H1 (cell line): Measurements from ENCODE around the gene RPS21. TPM values are rescaled to one million over a fixed set of nuclear protein-coding genes. Genes with fewer than 3 reads are reported as not detected.

Experiments
- CTCF ChIA-PET: fragments of 300-600 bp; sonication (Branson Sonifier 250); formaldehyde crosslinking; loops from one replicate; lab custom pipeline; 2021; ENCODE audit not compliant: partially characterized antibody; lab: Charles Lee
- POLR2A ChIA-PET: fragments of 300-600 bp; sonication (Branson Sonifier 250); formaldehyde crosslinking; loops from one replicate; lab custom pipeline; 2021; ENCODE audit warnings: inconsistent platforms; ENCODE audit not compliant: partially characterized antibody; lab: Charles Lee
- DNase-seq, 2 experiments: peaks; one replicate each; pipeline versions ENCODE4 v3.0.0 to v3.0.0-alpha.2; 2010 to 2022; ENCODE audit warnings: low spot score in 2 of 2, low read depth in 1 of 2, mixed read lengths in 1 of 2
- FAIRE-seq: peaks from 2 replicates; lab custom pipeline; 2011; peaks lifted over from hg19 to GRCh38; lab: Jason Lieb, UNC
- H2AFZ ChIP-seq: 2 replicates; pipeline ENCODE4 v1.8.1; 2012; ENCODE audit warnings: low read length, inconsistent platforms
- H2AK5ac ChIP-seq: 2 replicates; pipeline ENCODE4 v1.6.1; 2013; ENCODE audit warnings: low read depth, low read length
- H2BK120ac ChIP-seq: replicated peaks from 2 replicates; pipeline ENCODE3; 2013; ENCODE audit warnings: low read depth, low read length, inconsistent platforms
- H2BK12ac ChIP-seq: 2 replicates; pipeline ENCODE4 v1.6.1; 2013; ENCODE audit warnings: low read depth, low read length
- H2BK15ac ChIP-seq: 2 replicates; pipeline ENCODE4 v1.6.1; 2013; ENCODE audit warnings: low read length
- H2BK20ac ChIP-seq: 2 replicates; pipeline ENCODE4 v1.6.1; 2013; ENCODE audit warnings: low read length
- H2BK5ac ChIP-seq: 2 replicates; pipeline ENCODE4 v1.6.1; 2013; ENCODE audit warnings: low read depth, low read length
- H3K14ac ChIP-seq: 2 replicates; pipeline ENCODE4 v1.6.1; 2013; ENCODE audit warnings: inconsistent platforms; ENCODE audit not compliant: insufficient read length
- H3K18ac ChIP-seq: 2 replicates; pipeline ENCODE4 v1.6.1; 2013; ENCODE audit warnings: low read length; ENCODE audit errors: extremely low read depth
- H3K23ac ChIP-seq: 2 replicates; pipeline ENCODE4 v1.6.1; 2013; ENCODE audit warnings: inconsistent platforms; ENCODE audit not compliant: insufficient read length
- H3K23me2 ChIP-seq: 2 replicates; pipeline ENCODE4 v1.6.1; 2013; ENCODE audit warnings: low read depth, low read length
- H3K27ac ChIP-seq: 2 replicates; pipeline ENCODE4 v1.6.1; 2011; ENCODE audit warnings: low read depth, low read length, inconsistent platforms
- H3K27me3 ChIP-seq, 4 experiments: replicated peaks in 1 of 4; 1 replicate in 1 of 4; 2 replicates in 3 of 4; pipeline versions ENCODE4 v1.6.1 to v1.8.1; 2011 to 2013; ENCODE audit warnings: low read length in 3 of 4, mild to moderate bottlenecking in 3 of 4, inconsistent platforms in 2 of 4, mixed read lengths in 2 of 4, moderate library complexity in 1 of 4; ENCODE audit not compliant: control insufficient read depth in 3 of 4, insufficient read depth in 3 of 4; ENCODE audit errors: extremely low read depth in 1 of 4
- H3K36me3 ChIP-seq, 4 experiments: 2 replicates each; pipeline versions ENCODE4 v1.6.1 to v1.8.1; 2011 to 2013; ENCODE audit warnings: mild to moderate bottlenecking in 4 of 4, low read length in 3 of 4, moderate library complexity in 2 of 4, control low read depth in 1 of 4, inconsistent platforms in 1 of 4; ENCODE audit not compliant: insufficient read depth in 4 of 4, control insufficient read depth in 2 of 4
- H3K4ac ChIP-seq: replicated peaks from 2 replicates; pipeline ENCODE3; 2013; ENCODE audit warnings: low read length, low read depth, mixed read lengths, inconsistent platforms; ENCODE audit not compliant: insufficient read length
- H3K4me1 ChIP-seq, 4 experiments: replicated peaks in 1 of 4; 1 replicate in 1 of 4; 2 replicates in 3 of 4; pipeline versions ENCODE4 v1.6.1 to v1.8.1; 2011 to 2013; ENCODE audit warnings: low read length in 3 of 4, inconsistent platforms in 2 of 4, mixed read lengths in 1 of 4; ENCODE audit not compliant: insufficient read depth in 4 of 4, control insufficient read depth in 3 of 4
- H3K4me2 ChIP-seq, 2 experiments: 2 replicates each; pipeline versions ENCODE4 v1.6.1 to v1.8.1; 2011 to 2013; ENCODE audit warnings: low read depth in 2 of 2, low read length in 2 of 2, control low read depth in 1 of 2, inconsistent platforms in 1 of 2, mild to moderate bottlenecking in 1 of 2; ENCODE audit not compliant: insufficient read depth in 1 of 2
- H3K4me3 ChIP-seq, 4 experiments: fragments of 200-600, 300-600 bp in 1 of 4; sonication (generic), shearing (Covaris generic), sonication (Bioruptor Twin) in 1 of 4; 2 replicates each; pipeline versions ENCODE4 v1.5.1 to v1.8.1; 2011 to 2016; ENCODE audit warnings: low read length in 4 of 4, low read depth in 3 of 4, control low read depth in 2 of 4, inconsistent platforms in 2 of 4, mild to moderate bottlenecking in 2 of 4, mixed read lengths in 1 of 4, moderate library complexity in 1 of 4; ENCODE audit not compliant: insufficient read depth in 2 of 4; ENCODE audit errors: extremely low read depth in 1 of 4
- H3K56ac ChIP-seq: replicated peaks from 2 replicates; pipeline ENCODE3; 2013; ENCODE audit warnings: low read depth, mild to moderate bottlenecking, mixed read lengths, low read length, inconsistent platforms; ENCODE audit not compliant: insufficient read length
- H3K79me1 ChIP-seq: 2 replicates; pipeline ENCODE4 v1.6.1; 2013; ENCODE audit warnings: low read depth, low read length, control low read depth
- H3K79me2 ChIP-seq, 2 experiments: 2 replicates each; pipeline versions ENCODE4 v1.6.1 to v1.8.1; 2012 to 2013; ENCODE audit warnings: low read length in 2 of 2, mild to moderate bottlenecking in 2 of 2, inconsistent platforms in 1 of 2; ENCODE audit not compliant: insufficient read depth in 2 of 2, control insufficient read depth in 1 of 2
- H3K9ac ChIP-seq, 4 experiments: replicated peaks in 1 of 4; 1 replicate in 1 of 4; 2 replicates in 3 of 4; pipeline versions ENCODE4 v1.6.1 to v1.8.1; 2011 to 2013; ENCODE audit warnings: low read depth in 3 of 4, low read length in 3 of 4, control low read depth in 2 of 4, mild to moderate bottlenecking in 2 of 4, moderate library complexity in 2 of 4, inconsistent platforms in 1 of 4; ENCODE audit errors: extremely low read depth in 1 of 4
- H3K9me3 ChIP-seq, 2 experiments: 2 replicates each; pipeline versions ENCODE4 v1.6.1 to v1.8.1; 2012 to 2013; ENCODE audit warnings: mild to moderate bottlenecking in 2 of 2, moderate library complexity in 2 of 2, control low read depth in 1 of 2, inconsistent platforms in 1 of 2, low read depth in 1 of 2, low read length in 1 of 2, mixed read lengths in 1 of 2; ENCODE audit not compliant: insufficient read depth in 2 of 2
- H4K20me1 ChIP-seq, 2 experiments: replicated peaks in 1 of 2; 2 replicates each; pipeline versions ENCODE3 to v1.8.1; 2011 to 2013; ENCODE audit warnings: inconsistent platforms in 2 of 2, low read length in 2 of 2, mild to moderate bottlenecking in 1 of 2; ENCODE audit not compliant: insufficient read depth in 2 of 2, control insufficient read depth in 1 of 2
- H4K5ac ChIP-seq: 2 replicates; pipeline ENCODE4 v1.6.1; 2013; ENCODE audit warnings: low read length, low read depth, mixed read lengths, inconsistent platforms; ENCODE audit not compliant: insufficient read length
- H4K8ac ChIP-seq: 2 replicates; pipeline ENCODE4 v1.8.0; 2013; ENCODE audit warnings: mild to moderate bottlenecking, moderate library complexity, low read length, inconsistent platforms; ENCODE audit not compliant: insufficient read depth; ENCODE audit errors: extremely low read depth
- H4K91ac ChIP-seq: replicated peaks from 2 replicates; pipeline ENCODE3; 2013; ENCODE audit warnings: low read length, mixed read lengths, inconsistent platforms; ENCODE audit not compliant: insufficient read length
- ASH2L ChIP-seq: fragments of 200-600, 300-600 bp; sonication (generic); IDR thresholded peaks from one replicate; pipeline ENCODE4 v1.7.1; 2017; ENCODE audit warnings: low read length
- EP300 ChIP-seq, 2 experiments: IDR thresholded peaks; 1 replicate in 1 of 2; 2 replicates in 1 of 2; pipeline ENCODE4 v1.6.1; 2011 to 2012; ENCODE audit warnings: low read depth in 2 of 2, low read length in 2 of 2, mild to moderate bottlenecking in 2 of 2, borderline replicate concordance in 1 of 2, inconsistent platforms in 1 of 2, moderate library complexity in 1 of 2
- HDAC2 ChIP-seq, 2 experiments: fragments of 300-600 bp in 1 of 2; sonication (generic) in 1 of 2; IDR thresholded peaks; 2 replicates each; pipeline ENCODE4 v1.6.1; 2011 to 2012; ENCODE audit warnings: low read depth in 2 of 2, low read length in 2 of 2, mild to moderate bottlenecking in 2 of 2, moderate library complexity in 2 of 2, borderline replicate concordance in 1 of 2, inconsistent platforms in 1 of 2
- MAFK ChIP-seq: IDR thresholded peaks from 2 replicates; pipeline ENCODE4 v1.6.1; 2012; ENCODE audit warnings: low read depth, mild to moderate bottlenecking, improper control_type of control experiment, low read length
- SIX5 ChIP-seq: IDR thresholded peaks from 2 replicates; pipeline ENCODE4 v1.6.1; 2011; ENCODE audit warnings: mild to moderate bottlenecking, low read depth, low read length
- TBP ChIP-seq: IDR thresholded peaks from 2 replicates; pipeline ENCODE4 v1.6.1; 2011; ENCODE audit warnings: low read depth, low read length, improper control_type of control experiment
- ZNF274 ChIP-seq: IDR thresholded peaks from 2 replicates; pipeline ENCODE4 v1.7.0; 2012; ENCODE audit warnings: low read length, borderline replicate concordance; ENCODE audit errors: extremely low read depth
- WGBS, 2 experiments: shearing (Covaris generic) in 1 of 2; methylation state at CpG; one replicate each; pipeline versions ENCODE4 v1.1.6 to v1.1.7; 2013 to 2015; ENCODE audit warnings: low lambda C conversion rate in 2 of 2, mixed read lengths in 2 of 2, inconsistent platforms in 1 of 2, low coverage in 1 of 2, missing lambda C conversion rate in 1 of 2; ENCODE audit not compliant: insufficient replicate concordance in 2 of 2, insufficient coverage in 1 of 2, insufficient read length in 1 of 2; ENCODE audit errors: extremely low coverage in 1 of 2, missing lambda C conversion rate in 1 of 2; 5-methylcytosine and 5-hydroxymethylcytosine counted together
- polyA plus RNA-seq, 7 experiments: library from polyadenylated mRNA; depleted of rRNA in 3 of 7; stranded (reverse) in 5 of 7; unstranded in 2 of 7; fragments of >200 nt in 5 of 7; fragments of 200-250 nt in 2 of 7; gene quantifications; 1 replicate in 5 of 7; 2 replicates in 1 of 7; 4 replicates in 1 of 7; pipeline versions ENCODE4 v1.2.1 to v1.2.3, GENCODE V29; 2011 to 2013; ENCODE audit warnings: missing spikeins in 2 of 7, mixed read lengths in 2 of 7
- total RNA-seq: library from RNA; stranded (reverse); fragmentation: NEBNext Ultra II Directional; extraction: Animal tissue kit (Norgen Biotek cat#: 25700); gene quantifications from 2 replicates; pipeline ENCODE4 v1.2.1, GENCODE V29; 2021
- TF ChIP-seq, protein P1 (sequence below): IDR thresholded peaks from 2 replicates; pipeline ENCODE4 v1.6.1; 2011; ENCODE audit warnings: low read depth, mild to moderate bottlenecking, low read length; ENCODE audit not compliant: insufficient read depth
- TF ChIP-seq, protein P2 (sequence below): IDR thresholded peaks from 2 replicates; pipeline ENCODE4 v1.6.1; 2012; ENCODE audit warnings: low read length, inconsistent platforms

RPS21 gene
- total and polyA plus RNA-seq, 2 of the 8 experiments (the other 6 are each of a cell fraction or from before 2014, with no cell fraction given), result 1,787 to 7,219 TPM

DNA sequence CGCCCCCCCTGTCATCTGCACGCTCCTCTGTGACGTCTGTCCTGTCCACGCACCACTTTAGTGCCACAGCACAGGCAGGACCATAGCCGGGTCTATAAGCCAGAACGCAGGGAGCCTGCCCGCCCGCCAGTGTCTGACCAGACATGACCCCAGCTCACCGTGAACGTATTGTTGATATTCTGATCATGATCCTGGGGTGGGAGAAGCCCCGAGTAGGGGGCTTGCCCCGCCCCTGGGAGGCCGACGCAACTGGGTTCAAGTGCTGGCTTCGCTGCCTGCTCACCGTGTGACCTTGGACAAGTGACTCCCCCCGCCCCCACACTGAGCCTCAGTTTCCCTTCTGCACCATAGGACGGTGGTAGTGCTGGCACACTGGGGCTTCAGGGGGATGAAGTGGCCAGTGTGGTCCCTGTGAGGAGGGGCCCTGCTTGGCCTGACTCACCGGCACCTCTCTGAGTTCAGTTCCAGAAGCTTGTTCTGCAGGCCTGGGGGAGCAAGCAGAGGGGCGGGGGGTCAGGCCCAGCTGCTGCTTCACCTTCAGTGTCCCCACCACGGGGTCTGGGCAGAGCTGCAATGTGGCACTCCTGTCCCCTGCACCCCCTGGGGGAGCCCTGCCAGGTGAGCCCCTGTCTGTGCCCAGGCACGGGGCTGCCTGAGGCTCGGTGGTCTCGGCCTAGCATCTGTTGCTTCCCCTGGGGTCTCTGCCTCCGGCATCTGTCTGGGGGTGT is 31.2 kb downstream of the RPS21 start:
- CTCF ChIA-PET, result interaction anchor here (1.0 to 3.2 kb wide), 5 partner anchors 8 to 131 kb away, joined by 3 to 14 read pairs (median 9); no protein-coding TSS in a partner anchor
- WGBS, 2 experiments, result 90% methylated on average over 24 of the region's 25 CpGs; no CpG with 5 or more reads in 1 of the 2 experiments
- no peaks in the 10 kb centered on the region for H3K27me3 ChIP-seq
- TF ChIP-seq, protein P1, sequence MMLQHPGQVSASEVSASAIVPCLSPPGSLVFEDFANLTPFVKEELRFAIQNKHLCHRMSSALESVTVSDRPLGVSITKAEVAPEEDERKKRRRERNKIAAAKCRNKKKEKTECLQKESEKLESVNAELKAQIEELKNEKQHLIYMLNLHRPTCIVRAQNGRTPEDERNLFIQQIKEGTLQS, result no peak
- TF ChIP-seq ASH2L (no peak), ZNF274 (no peak), HDAC2 (IDR thresholded peaks at IDR 0.05; ENCODE audit: borderline replicate concordance in 1 of 2, low read depth in 2 of 2, low read length in 2 of 2) (no peak), SIX5 (no peak), MAFK (no peak), EP300 (IDR thresholded peaks at IDR 0.05; ENCODE audit: borderline replicate concordance in 1 of 2, low read depth in 2 of 2, low read length in 2 of 2) (no peak), TBP (no peak)
- TF ChIP-seq, protein P2, sequence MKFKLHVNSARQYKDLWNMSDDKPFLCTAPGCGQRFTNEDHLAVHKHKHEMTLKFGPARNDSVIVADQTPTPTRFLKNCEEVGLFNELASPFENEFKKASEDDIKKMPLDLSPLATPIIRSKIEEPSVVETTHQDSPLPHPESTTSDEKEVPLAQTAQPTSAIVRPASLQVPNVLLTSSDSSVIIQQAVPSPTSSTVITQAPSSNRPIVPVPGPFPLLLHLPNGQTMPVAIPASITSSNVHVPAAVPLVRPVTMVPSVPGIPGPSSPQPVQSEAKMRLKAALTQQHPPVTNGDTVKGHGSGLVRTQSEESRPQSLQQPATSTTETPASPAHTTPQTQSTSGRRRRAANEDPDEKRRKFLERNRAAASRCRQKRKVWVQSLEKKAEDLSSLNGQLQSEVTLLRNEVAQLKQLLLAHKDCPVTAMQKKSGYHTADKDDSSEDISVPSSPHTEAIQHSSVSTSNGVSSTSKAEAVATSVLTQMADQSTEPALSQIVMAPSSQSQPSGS, result no peak

More for the DNA sequence above, 31.2 kb downstream of the RPS21 start:
- H3K4me2 ChIP-seq, result no peak overlapping the region
- no peak overlapping the region for H2BK20ac ChIP-seq
- no peak overlapping the region for H4K91ac ChIP-seq
- no peak for FAIRE-seq
- no peak overlapping the region; the same call in none of the 2 replicates for H4K8ac ChIP-seq
- H2BK5ac ChIP-seq, result no peak overlapping the region
- no peak overlapping the region for H2BK15ac ChIP-seq
- no peak overlapping the region for H4K5ac ChIP-seq
- no peak for DNase-seq
- no peaks in the 10 kb centered on the region for H3K79me2 ChIP-seq
- no peak overlapping the region for H2AK5ac ChIP-seq
- H3K36me3 ChIP-seq, result no peaks in the 10 kb centered on the region; a peak in 1 of 8 replicates
- H3K4me3 ChIP-seq, result no peak overlapping the region
- no peak overlapping the region for H3K18ac ChIP-seq
- H3K9ac ChIP-seq, result no peak overlapping the region
- H3K14ac ChIP-seq, result no peak overlapping the region
- POLR2A ChIA-PET, result interaction anchor here (0.6 to 0.7 kb wide), 2 partner anchors 13 to 40 kb away, joined by 3 to 4 read pairs; no protein-coding TSS in a partner anchor
- H4K20me1 ChIP-seq, result peaks cover 0 to 8% of the 10 kb centered on the region in 2 experiments
- H3K9me3 ChIP-seq, result no peaks in the 10 kb centered on the region
- no peak overlapping the region for H3K4ac ChIP-seq
- no peak overlapping the region for H2BK120ac ChIP-seq
- H2AFZ ChIP-seq, result no peak overlapping the region
- H2BK12ac ChIP-seq, result no peak overlapping the region
- H3K23me2 ChIP-seq, result no peaks in the 10 kb centered on the region
- H3K4me1 ChIP-seq, result peaks cover 0 to 4% (median 0%) of the 10 kb centered on the region in 4 experiments; a peak in 1 of 7 replicates
- H3K79me1 ChIP-seq, result no peaks in the 10 kb centered on the region
- no peak overlapping the region for H3K56ac ChIP-seq
- no peak overlapping the region for H3K27ac ChIP-seq
- no peak overlapping the region for H3K23ac ChIP-seq
